Neural crest cell (in vitro differentiated cells): ENCODE results near the gene MMD2. TPM values are rescaled to one million over a fixed set of nuclear protein-coding genes. Genes with fewer than 3 reads are reported as not detected.

Source experiments
- DNase-seq: peaks from one replicate; pipeline ENCODE4 v3.0.0; 2021; ENCODE audit warnings: low read depth, mixed read lengths, low spot score
- H3K27ac Mint-ChIP-seq: one replicate; pipeline ENCODE4 v1.8.0; 2021; ENCODE audit warnings: mild to moderate bottlenecking, mixed read lengths; ENCODE audit not compliant: unreplicated experiment
- H3K27me3 Mint-ChIP-seq: 2 replicates; pipeline ENCODE4 v1.8.0; 2021; ENCODE audit warnings: low read depth, mild to moderate bottlenecking, mixed read lengths
- H3K36me3 Mint-ChIP-seq: 2 replicates; pipeline ENCODE4 v1.8.0; 2021; ENCODE audit warnings: low read depth, mild to moderate bottlenecking, mixed read lengths
- H3K4me1 Mint-ChIP-seq: 2 replicates; pipeline ENCODE4 v1.8.0; 2021; ENCODE audit warnings: mixed read lengths
- H3K4me3 Mint-ChIP-seq: one replicate; pipeline ENCODE4 v1.8.0; 2021; ENCODE audit warnings: mild to moderate bottlenecking, mixed read lengths
- H3K9me3 Mint-ChIP-seq: 2 replicates; pipeline ENCODE4 v1.8.0; 2021; ENCODE audit warnings: mixed read lengths
- CTCF ChIP-seq: fragments of 200-600 bp; sonication (generic); conservative IDR thresholded peaks from 2 replicates; pipeline ENCODE4 v1.5.0; 2021; ENCODE audit warnings: antibody characterized with exemption, mild to moderate bottlenecking
- total RNA-seq: library from RNA; stranded (reverse); gene quantifications from 2 replicates; pipeline ENCODE4 v1.2.1, GENCODE V29; 2021

Gene MMD2
- total RNA-seq, 1 donor from 2014 or later, result not detected

DNA sequence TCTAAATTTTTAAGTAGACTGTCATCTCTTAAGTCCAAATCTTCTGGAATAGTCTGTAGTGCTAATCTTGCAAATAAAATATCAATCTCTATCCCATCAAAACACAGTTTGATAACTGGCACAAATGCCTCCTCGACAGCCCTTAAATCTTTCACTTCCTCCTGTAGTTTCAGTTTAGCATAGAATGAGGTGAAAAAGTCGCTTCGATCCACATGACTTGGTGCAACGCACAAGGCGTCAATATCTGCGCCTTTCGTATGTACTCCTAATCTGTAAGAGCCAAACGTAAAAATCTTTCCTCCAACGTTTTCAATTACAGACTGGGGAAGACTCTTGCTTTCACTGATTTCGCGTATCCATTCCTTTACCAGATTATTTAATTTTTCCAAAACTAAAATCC lies 97.8 kb downstream of the MMD2 start:
- peaks cover 16% of the 10 kb centered on the region for H3K9me3 Mint-ChIP-seq

GRCh38 chr7:4857189-4857588 lies 101.8 kb downstream of the MMD2 start:
- Mint-ChIP-seq H3K27ac (no peak overlapping the region), H3K4me3 (no peak overlapping the region)
- no peak for TF ChIP-seq CTCF

More for the DNA sequence above, 97.8 kb downstream of the MMD2 start:
- no peak overlapping the region for H3K27ac Mint-ChIP-seq
- H3K4me3 Mint-ChIP-seq, result no peak overlapping the region
- H3K36me3 Mint-ChIP-seq, result peaks cover 18% of the 10 kb centered on the region
- peaks cover 13% of the 10 kb centered on the region for H3K4me1 Mint-ChIP-seq
- no peak for DNase-seq
- no peak for TF ChIP-seq CTCF
- no peaks in the 10 kb centered on the region for H3K27me3 Mint-ChIP-seq

DNA sequence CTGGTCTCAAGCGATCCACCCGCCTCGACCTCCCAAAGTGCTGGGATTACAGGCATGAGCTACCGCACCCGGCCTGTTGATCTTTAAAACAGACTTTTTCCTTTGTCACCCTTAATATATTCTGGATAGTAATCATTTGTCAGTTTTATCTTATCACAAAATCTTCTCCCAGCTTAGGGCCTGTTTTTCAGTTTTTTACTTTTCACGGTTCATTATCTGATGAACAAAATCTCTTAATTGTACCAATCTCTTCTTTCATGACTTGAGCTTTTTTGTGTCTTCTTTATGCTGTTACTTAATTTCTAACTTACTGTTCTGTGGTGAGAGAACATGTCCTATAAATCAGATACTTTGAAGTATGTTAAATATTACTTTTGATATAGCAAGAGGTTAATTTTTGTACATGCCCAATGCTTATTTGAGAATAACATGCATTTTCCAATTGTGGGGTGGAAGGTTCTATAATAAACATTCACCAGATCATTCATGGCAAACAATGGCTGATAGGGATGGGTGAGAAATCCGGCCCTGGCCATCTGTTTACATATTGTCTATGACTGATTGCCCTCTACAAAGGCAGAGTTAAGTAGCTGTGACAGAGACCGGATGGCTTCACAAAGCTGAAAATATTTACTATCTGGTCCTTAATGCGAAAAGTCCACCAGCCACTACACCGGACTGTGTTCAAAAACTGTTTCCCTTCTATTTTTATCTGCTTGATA lies 102.5 kb downstream of the MMD2 start:
- peaks cover 3% of the 10 kb centered on the region for H3K36me3 Mint-ChIP-seq
- H3K27ac Mint-ChIP-seq, result no peak overlapping the region
- H3K4me3 Mint-ChIP-seq, result no peak overlapping the region
- peaks cover 5% of the 10 kb centered on the region for H3K9me3 Mint-ChIP-seq
- no peak for TF ChIP-seq CTCF
- H3K4me1 Mint-ChIP-seq, result peaks cover 12% of the 10 kb centered on the region
- no peak for DNase-seq
- H3K27me3 Mint-ChIP-seq, result no peaks in the 10 kb centered on the region

More at GRCh38 chr7:4857189-4857588, 101.8 kb downstream of the MMD2 start:
- Mint-ChIP-seq H3K4me1 (peaks cover 12% of the 10 kb centered on the region), H3K36me3 (no peaks in the 10 kb centered on the region), H3K9me3 (peaks cover 5% of the 10 kb centered on the region), H3K27me3 (no peaks in the 10 kb centered on the region)
- DNase-seq, result no peak

Other genes with a start within 250 kb of the MMD2 start
- gene AP5Z1, start 183.6 kb downstream of the MMD2 start, total RNA-seq, result 31.2 and 37.6 TPM in 2 replicates
- 0.23 and 0.26 TPM in 2 replicates for gene PAPOLB, start 97.2 kb downstream of the MMD2 start, total RNA-seq
- 12.2 and 13.8 TPM in 2 replicates for gene RADIL, start 75.5 kb downstream of the MMD2 start, total RNA-seq
- 15.7 and 16.6 TPM in 2 replicates for gene RBAK, start 86.7 kb upstream of the MMD2 start, total RNA-seq
- 53.4 and 55.9 TPM in 2 replicates for gene WIPI2, start 231.0 kb upstream of the MMD2 start, total RNA-seq